GM06990 (cell line): ENCODE results near the gene UPF2.

Experiments used
- DNase-seq: peaks from one replicate; pipeline ENCODE4 v3.0.0-alpha.2; 2011; ENCODE audit not compliant: insufficient read length; ENCODE audit errors: extremely low read depth
- H3K27me3 ChIP-seq: replicated peaks from 2 replicates; pipeline ENCODE4 v1.6.0; 2011; ENCODE audit warnings: low read length; ENCODE audit not compliant: control insufficient read depth, insufficient read depth
- H3K36me3 ChIP-seq: 2 replicates; pipeline ENCODE4 v1.5.1; 2011; ENCODE audit warnings: low read length; ENCODE audit not compliant: control insufficient read depth, insufficient read depth
- H3K4me3 ChIP-seq: replicated peaks from 2 replicates; pipeline ENCODE4 v1.5.1; 2011; ENCODE audit warnings: low read depth, mild to moderate bottlenecking, control low read depth, low read length
- CTCF ChIP-seq: IDR thresholded peaks from 2 replicates; pipeline ENCODE4 v1.5.1; 2011; ENCODE audit warnings: low read length, control low read depth, mild to moderate bottlenecking, inconsistent platforms; ENCODE audit not compliant: insufficient read depth, poor library complexity, severe bottlenecking

UPF2 gene

DNA sequence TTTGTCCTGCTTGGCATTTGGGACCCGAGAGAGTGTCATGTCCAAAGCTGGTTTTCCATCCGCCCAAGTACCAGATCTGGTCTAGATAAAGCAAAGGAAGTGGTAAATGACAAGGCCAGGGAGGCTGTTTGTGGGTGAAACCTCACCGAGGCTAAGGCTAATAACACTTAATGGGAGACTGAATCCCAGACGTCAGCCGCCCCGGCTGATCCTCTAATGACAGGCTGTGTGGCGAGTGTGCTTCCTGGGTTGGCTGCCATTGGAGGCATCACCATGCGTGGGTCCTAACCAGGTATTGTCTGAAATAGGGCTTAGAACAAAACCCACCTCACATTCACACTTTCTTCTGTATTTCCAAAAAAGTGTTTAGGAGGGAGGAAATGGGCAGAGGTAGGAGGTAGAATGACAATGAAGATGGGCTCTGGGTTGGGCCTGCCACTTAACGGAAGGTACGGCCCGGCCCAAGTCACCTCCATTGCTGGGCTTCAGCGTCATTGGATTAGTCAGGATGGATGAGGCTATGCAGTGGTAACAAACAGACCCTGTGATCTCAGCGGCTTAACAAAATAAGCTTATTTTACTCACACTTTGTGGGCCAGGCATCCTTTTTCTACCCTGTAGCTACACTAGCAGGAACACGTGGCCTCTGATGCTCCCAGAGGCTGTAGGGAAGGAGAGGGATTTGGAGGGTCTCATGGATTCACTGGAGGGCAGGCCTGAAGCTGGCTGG lies 159.8 kb downstream of the UPF2 start:
- TF ChIP-seq CTCF: no peak
- no peaks in the 10 kb centered on the region for H3K36me3 ChIP-seq
- no peak overlapping the region for H3K4me3 ChIP-seq

DNA sequence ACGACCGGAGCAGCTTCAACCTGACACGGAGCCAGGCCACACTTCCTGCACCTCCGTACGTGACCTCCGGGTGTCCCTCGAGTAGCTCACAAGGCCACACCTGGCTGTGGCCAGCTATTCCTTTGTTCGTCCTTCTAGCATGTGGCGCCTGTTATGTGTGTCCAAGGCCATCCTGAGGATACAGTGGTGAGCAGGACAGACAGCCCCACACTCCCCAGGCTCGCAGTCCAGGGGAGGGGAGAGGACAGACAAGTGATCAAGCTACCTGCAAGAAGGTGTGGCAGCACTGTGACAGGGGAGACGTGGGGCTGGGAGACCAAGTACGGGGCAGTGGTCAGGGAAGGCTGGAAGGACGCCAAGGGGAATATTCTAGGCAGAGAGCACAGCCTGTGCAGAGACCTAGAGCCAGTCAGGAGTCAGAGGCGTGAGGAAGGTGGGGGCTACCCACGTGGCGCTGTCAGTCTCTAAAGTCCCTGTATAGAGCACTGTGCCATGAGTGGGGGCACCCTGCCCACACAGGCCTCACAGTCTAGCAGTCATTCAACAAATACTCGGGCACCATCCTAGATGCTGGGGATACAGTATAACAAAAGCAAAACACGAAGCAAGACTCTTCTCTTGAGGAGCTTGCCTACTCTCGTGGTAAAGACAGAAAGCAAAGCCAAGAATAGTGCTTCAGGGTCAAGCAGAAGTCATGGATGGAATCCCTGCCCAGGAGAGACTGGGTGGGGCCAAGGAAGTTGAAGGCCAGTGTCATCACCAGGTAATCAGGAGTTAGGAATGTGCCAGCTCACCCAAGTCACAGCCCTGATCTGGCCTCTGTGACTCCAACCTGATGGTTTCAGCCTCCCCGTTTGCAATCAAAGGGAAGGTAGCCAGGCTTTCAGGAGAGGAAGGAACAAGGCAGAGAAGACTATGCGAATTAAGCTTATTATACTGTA lies 160.9 kb downstream of the UPF2 start:
- no peak for TF ChIP-seq CTCF
- Histone ChIP-seq H3K36me3 (no peaks in the 10 kb centered on the region), H3K27me3 (no peaks in the 10 kb centered on the region; the same call in 1 of the 2 replicates), H3K4me3 (no peak overlapping the region)
- DNase-seq: no peak

More for the DNA sequence above, 159.8 kb downstream of the UPF2 start:
- H3K27me3 ChIP-seq: no peaks in the 10 kb centered on the region; the same call in 1 of the 2 replicates
- no peak for DNase-seq

DNA sequence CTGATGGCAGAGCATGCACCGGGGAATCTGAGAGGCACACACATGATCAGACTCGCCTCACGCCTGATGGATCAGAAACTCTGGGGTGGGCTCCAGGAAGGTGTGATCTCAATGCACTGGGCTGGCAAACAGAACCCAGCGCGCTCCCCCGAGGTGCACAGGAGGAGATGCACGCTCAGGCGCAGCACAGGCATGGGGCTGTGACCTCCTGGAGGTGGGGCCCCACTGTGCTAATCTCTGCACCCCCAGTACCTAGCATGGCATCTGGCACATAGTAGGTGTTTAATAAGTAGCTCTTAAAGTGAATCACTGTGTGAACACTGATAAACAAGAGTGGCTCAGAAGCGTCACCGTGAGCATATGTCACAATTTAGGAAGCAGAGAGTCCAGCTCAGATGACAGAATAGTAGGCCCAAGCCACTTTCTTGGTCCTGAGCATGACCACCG lies 161.6 kb downstream of the UPF2 start:
- no peak overlapping the region for H3K4me3 ChIP-seq
- DNase-seq: no peak
- H3K36me3 ChIP-seq: no peaks in the 10 kb centered on the region
- no peak for TF ChIP-seq CTCF
- no peaks in the 10 kb centered on the region; the same call in 1 of the 2 replicates for H3K27me3 ChIP-seq

GRCh38 chr10:11880151-11881029 lies 162.2 kb downstream of the UPF2 start:
- H3K27me3 ChIP-seq: no peaks in the 10 kb centered on the region; the same call in 1 of the 2 replicates
- DNase-seq: no peak
- no peak overlapping the region for H3K4me3 ChIP-seq
- no peak for TF ChIP-seq CTCF
- H3K36me3 ChIP-seq: no peaks in the 10 kb centered on the region

DNA sequence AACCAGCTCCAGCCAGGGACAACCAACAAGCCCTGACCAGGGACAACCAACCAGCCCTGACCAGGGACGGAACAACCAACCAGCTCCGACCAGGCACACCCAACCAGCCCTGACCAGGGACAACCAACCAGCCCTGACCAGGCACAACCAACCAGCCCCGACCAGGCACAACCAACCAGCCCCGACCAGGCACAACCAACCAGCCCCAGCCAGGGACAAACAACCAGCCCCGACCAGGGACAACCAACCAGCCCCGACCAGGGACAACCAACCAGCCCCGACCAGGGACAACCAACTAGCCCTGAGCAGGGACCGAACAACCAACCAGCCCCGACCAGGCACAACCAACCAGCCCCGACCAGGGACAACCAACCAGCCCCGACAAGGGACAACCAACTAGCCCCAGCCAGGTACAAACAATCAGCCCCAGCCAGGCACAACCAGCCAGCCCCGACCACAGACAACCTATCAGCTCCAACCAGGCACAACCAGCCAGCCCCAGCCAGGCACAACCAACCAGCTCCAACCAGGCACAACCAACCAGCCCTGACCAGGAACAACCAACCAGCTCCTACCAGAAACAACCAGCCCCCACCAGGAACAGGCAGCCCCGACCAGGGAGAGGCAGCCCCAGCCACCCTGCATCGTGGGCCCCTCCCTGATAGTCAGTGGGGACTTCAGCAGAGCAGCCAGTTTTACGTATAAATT lies 163.1 kb downstream of the UPF2 start:
- Histone ChIP-seq H3K27me3 (no peaks in the 10 kb centered on the region; the same call in 1 of the 2 replicates), H3K4me3 (no peak overlapping the region), H3K36me3 (no peaks in the 10 kb centered on the region)
- TF ChIP-seq CTCF: no peak
- DNase-seq: no peak
